Measurements from ENCODE around the gene DENND2A.
"Not testable (repeated sequence)": the region's sequence is repeated elsewhere in the genome, so short reads cannot be mapped to it uniquely, and the experiment has no call there.

DENND2A gene

GRCh38 chr7:140587243-140587642, 53.4 kb downstream of the DENND2A start:
- no peak for DNase-seq

GRCh38 chr7:140586516-140586915, 54.1 kb downstream of the DENND2A start:
- no peak for DNase-seq

GRCh38 chr7:140585333-140585732, 55.3 kb downstream of the DENND2A start:
- DNase-seq = no peak

GRCh38 chr7:140584195-140584851, 56.3 kb downstream of the DENND2A start:
- DNase-seq = no peak

- DNase-seq = no peak
Measured at GRCh38 chr7:140581411-140581810, 59.2 kb downstream of the DENND2A start.

- no peak for DNase-seq
Measured at GRCh38 chr7:140577651-140578050, 63.0 kb downstream of the DENND2A start.

- no peak for DNase-seq
Measured at GRCh38 chr7:140576589-140576988, 64.0 kb downstream of the DENND2A start.

GRCh38 chr7:140571538-140572122, 69.0 kb downstream of the DENND2A start:
- DNase-seq = no peak

GRCh38 chr7:140570120-140570519, 70.5 kb downstream of the DENND2A start:
- DNase-seq = no peak

- no peak for DNase-seq
Measured at GRCh38 chr7:140568021-140568813, 72.4 kb downstream of the DENND2A start.

- peak; percentile 83 for DNase-seq
Measured at GRCh38 chr7:140566186-140566585, 74.4 kb downstream of the DENND2A start.

- DNase-seq = not testable (repeated sequence)
Measured at GRCh38 chr7:140565761-140566160, 74.9 kb downstream of the DENND2A start.

GRCh38 chr7:140564643-140565042, 76.0 kb downstream of the DENND2A start:
- DNase-seq = peak; percentile 67

- DNase-seq = peak; percentile 49
Measured at GRCh38 chr7:140562926-140563481, 77.6 kb downstream of the DENND2A start.

- no peak for DNase-seq
Measured at GRCh38 chr7:140559410-140559809, 81.2 kb downstream of the DENND2A start.

GRCh38 chr7:140557809-140558518, 82.6 kb downstream of the DENND2A start:
- no peak for DNase-seq

GRCh38 chr7:140557069-140557468, 83.5 kb downstream of the DENND2A start:
- no peak for DNase-seq

GRCh38 chr7:140553236-140553635, 87.4 kb downstream of the DENND2A start:
- DNase-seq = not testable (repeated sequence)

GRCh38 chr7:140552240-140552679, 88.4 kb downstream of the DENND2A start:
- no peak for DNase-seq

- no peak for DNase-seq
Measured at GRCh38 chr7:140551355-140552239, 89.0 kb downstream of the DENND2A start.

GRCh38 chr7:140546947-140547346, 93.7 kb downstream of the DENND2A start:
- no peak for DNase-seq

All from fibroblast of skin of abdomen (primary cell).